HG03095 (cell line): Measurements from ENCODE around the gene SPACA4.
A peak's percentile ranks its signal among the peaks of the same experiment; 100 is the strongest.
"Not testable (repeated sequence)": the region's sequence is repeated elsewhere in the genome, so short reads cannot be mapped to it uniquely, and the experiment has no call there.

Experiments
- ATAC-seq: cut with Tn5 transposase; IDR thresholded peaks from one replicate; pipeline ENCODE4 v1.9.1; 2021; ENCODE audit warnings: moderate library complexity; ENCODE audit not compliant: unreplicated experiment

Gene SPACA4

DNA sequence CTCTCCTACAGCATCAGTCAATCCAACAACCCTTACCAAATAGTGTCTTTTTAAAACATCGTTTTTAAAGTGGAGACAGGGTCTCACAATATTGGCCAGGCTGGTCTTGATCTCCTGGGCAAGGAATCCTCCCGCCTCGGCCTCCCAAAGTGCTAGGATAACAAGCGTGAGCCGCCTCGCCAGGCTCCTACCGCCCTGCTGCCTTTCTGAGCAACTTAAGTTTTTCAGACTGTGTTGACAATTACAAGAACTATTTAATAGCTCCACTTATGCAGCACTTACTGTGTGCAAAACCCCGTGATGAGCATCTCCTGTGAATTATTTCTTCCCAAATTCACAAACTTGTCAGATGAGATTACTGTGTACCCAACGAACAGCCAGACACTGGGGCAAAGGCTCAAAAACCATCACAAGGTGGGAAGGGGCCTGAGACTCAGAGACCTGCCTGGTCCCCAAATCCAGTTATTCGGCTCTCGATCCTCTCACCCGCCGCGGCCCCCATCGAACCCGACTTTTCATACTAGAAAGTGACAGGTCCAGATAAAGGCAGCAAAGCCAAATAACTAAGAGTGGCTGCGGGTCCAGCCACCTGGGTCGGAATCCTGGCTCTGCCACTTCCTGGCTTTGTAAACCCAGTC is 11.9 kb downstream of the SPACA4 start:
- no peak for ATAC-seq

DNA sequence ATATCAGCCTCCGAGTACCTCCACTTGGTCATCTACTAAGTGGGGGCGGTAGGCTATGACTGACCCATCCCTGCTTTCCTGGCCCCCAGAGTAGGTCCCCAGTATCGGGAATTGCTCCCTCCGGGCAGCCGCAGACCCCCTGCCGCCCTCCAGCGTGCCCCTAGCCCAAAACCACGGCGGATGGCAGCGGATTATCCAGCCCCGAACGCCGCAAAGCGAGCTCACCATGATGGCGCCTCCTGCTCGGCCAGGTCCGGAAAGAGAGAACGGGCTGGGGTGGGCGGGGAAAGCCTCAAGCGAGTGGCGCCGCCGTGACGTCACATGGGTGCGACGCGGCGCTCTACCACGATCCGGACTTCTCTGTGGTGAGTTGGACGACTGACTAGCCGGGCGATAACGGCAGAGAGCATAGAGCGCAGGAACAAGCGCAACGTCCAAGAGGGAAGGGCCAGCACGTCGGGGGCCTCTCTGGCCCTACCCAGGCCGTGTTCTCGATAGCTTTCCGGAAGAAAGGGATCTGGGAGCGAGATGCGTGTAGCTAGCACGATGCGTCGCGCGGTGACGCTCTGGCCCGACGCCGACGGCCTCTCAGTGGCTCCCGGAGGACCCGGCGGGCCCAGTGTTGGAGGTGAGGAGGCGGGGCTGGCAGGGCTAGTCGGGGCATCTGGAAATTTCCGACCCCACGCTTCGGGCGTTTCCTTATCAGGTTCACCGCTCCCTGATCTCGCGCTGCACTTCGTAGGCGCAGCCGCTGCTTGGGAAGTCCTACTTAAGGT is 12.6 kb downstream of the SPACA4 start, which contains the start of the genes RPL18 and SPHK2:
TSS of gene RPL18 (minus strand) at position 263 of the 776 bp plus-strand sequence. CDS start at position 228, 35 bp downstream.
TSS of gene SPHK2 (plus strand) at position 591 of the 776 bp plus-strand sequence. CDS start 1,009 bp downstream, outside the sequence.
- peak; percentile 77 for ATAC-seq

DNA sequence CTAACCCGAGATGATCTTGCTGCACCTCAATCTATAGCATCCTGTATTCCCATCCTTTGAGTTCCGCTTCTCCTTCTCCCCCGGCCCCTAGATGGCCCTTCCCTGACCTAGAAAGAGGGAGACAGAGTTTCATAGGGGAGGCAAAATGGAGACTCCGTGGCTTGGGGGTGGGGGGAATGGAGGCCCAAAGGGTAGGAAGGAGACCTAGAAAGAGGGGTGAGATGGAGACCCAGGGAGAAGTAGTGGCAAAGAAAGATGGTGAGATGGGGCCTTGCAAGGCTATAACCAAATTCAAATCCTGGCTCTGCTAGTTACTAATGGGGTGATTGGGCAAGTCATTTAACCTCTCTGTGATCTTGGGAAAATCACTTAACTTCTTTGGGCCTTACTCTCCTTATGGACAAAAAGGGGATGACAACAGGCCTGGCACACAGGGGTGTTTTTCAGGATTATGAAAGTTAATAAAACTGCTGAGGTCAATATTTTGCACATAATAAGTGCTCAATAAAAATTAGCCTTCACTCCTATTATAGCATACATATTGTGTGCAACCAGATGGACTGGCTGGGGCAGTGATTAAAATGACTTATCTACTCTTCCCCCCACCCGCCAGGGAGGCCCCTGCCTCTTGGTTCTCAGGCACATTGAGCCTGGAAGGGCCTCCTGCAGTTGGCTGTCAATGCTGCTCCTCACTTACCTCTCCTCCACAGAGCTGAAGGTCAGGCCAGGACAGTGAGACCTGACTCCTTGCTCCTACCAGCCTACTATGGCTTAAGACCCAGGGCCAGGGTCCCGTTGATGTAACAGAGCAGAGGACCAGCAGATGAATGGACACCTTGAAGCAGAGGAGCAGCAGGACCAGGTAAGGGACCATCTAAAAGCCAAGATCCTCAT is 13.4 kb downstream of the SPACA4 start:
- no peak for ATAC-seq

DNA sequence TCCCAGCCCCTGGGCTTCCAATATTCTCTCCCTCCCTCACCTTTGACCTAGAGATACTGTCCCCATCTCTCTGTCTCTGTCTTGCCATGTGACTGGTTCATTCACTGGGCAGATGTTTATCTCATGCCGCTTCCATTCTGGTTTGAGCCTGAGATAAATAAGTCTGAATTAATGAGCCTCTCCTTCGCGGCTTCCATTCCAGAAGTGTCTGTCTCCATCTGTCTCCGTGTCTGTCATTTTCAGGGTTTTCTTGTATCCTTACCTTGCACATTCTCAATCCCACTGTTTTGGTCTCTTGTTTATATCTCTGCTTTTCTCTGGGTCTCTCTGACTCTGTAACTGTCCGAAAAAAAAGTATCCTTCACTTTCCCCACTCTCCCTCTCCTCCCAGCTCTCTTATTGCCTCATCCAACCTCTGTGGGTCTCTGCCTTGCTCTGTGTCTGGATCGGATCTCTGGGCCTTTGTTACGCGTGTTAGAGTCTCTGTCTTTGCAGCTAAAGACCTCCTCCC is 17.1 kb downstream of the SPACA4 start:
- no peak for ATAC-seq

DNA sequence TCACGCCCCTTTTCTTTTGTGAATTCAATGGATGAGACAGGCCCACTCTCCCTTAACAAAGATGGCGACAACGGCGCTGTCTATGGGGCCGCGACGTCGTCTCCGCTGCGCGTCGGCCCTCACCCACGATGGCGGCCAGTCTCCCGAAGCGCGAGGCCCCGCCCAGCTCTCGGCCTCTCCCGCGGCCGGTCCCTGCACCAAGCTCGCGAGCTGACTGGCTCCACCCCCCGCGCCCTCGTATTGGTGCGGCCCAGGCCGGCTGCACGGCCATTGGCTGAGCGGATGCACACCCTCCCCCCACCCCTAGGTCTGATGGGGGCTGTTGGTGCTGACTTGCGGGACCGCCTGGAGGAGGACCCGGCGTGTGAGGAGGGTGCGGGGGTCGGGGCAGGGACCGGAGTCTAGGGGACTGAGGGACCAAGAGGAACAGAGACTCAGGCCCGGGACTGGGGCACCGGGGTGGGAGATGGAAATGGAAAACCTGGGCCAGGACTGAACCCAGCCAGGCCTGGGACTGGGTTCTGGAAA is 17.6 kb downstream of the SPACA4 start:
- peak; percentile 46 for ATAC-seq

DNA sequence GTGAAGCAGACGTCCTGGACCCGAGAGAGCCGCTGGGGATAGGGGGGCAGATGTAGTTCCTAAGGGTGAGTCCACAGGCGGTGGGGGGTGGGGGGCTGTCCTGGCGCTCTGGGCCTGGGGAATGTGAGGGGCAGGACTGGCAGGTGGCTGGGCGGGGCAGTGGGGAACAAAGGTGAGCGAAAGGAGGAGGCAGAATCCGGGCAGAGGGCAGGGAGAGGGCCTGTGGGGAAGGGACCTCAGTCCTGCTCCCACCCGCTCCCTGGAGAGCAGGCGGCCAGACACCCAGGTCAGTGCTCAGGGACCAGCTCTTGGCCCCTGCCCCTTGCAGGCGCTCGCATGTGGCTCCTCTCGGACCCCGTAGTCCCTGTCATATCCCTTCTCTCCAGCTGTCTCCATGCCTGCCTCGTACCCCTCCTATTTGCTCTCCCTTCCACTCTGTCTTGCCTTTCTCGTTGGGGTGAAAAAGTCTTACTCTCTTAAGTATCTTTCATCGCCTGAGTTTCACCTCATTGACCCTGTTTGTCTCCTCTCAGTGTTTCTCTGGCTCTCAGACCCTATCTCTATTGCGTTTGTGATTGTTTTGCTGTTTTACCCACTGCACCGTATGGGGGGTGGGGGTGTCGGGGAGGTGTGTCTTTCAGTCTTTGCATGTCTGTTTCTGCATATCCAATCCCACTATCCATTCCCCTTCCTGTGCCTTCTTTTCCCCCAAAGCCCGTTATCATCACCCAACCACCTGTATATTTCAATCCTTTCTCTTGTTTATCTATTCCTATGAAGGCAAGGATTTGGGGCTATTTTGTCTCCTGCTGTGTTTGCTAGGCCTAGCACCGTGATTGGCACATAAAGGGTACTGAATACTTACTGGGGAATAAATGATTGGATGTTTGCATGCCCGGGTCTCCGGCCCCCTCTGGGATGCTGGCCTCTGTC is 18.5 kb downstream of the SPACA4 start:
- ATAC-seq, result no peak

DNA sequence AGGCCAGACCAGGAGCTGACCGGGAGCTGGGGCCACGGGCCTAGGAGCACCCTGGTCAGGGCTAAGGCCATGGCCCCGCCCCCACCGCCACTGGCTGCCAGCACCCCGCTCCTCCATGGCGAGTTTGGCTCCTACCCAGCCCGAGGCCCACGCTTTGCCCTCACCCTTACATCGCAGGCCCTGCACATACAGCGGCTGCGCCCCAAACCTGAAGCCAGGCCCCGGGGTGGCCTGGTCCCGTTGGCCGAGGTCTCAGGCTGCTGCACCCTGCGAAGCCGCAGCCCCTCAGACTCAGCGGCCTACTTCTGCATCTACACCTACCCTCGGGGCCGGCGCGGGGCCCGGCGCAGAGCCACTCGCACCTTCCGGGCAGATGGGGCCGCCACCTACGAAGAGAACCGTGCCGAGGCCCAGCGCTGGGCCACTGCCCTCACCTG is 19.4 kb downstream of the SPACA4 start:
- no peak for ATAC-seq

DNA sequence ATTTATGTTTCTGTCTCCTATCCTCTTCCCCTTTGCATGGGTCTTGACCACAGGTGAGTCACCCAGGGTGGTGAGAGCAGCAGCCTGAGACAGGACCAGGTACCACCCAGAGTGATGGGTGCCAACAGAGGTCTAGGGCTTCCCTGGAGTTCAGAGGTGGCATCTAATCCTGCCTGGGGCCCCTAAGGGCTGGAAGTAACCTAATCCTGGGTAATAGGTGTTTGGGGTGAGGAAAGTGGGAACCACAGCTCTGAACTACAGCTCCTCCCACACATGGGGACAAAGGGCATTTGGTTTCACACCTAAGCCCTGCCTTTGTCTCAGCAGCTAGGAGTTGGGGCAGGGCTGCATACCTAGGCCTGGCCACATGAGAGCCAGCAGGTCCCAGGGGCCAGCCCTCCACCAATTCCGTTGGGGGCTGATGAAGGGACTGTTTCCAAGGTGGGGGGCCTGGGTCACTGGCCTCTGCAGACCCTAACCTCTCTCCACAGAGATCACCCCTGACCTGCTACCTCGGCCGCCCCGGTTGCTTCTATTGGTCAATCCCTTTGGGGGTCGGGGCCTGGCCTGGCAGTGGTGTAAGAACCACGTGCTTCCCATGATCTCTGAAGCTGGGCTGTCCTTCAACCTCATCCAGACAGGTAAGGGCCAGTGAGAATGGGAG is 20.8 kb downstream of the SPACA4 start:
- no peak for ATAC-seq

DNA sequence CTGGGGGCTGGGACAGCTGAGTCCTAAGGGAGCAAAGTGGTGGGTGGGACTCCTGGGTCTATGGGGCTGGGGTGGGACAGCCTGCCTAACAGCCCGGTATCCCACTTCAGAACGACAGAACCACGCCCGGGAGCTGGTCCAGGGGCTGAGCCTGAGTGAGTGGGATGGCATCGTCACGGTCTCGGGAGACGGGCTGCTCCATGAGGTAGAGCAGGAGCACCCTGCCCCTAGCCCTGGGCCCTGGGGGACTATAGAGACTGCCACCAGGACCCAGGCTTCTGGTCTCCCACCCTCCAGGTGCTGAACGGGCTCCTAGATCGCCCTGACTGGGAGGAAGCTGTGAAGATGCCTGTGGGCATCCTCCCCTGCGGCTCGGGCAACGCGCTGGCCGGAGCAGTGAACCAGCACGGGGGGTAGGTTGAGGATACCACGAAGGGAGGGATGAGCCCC is 21.3 kb downstream of the SPACA4 start:
- no peak for ATAC-seq

DNA sequence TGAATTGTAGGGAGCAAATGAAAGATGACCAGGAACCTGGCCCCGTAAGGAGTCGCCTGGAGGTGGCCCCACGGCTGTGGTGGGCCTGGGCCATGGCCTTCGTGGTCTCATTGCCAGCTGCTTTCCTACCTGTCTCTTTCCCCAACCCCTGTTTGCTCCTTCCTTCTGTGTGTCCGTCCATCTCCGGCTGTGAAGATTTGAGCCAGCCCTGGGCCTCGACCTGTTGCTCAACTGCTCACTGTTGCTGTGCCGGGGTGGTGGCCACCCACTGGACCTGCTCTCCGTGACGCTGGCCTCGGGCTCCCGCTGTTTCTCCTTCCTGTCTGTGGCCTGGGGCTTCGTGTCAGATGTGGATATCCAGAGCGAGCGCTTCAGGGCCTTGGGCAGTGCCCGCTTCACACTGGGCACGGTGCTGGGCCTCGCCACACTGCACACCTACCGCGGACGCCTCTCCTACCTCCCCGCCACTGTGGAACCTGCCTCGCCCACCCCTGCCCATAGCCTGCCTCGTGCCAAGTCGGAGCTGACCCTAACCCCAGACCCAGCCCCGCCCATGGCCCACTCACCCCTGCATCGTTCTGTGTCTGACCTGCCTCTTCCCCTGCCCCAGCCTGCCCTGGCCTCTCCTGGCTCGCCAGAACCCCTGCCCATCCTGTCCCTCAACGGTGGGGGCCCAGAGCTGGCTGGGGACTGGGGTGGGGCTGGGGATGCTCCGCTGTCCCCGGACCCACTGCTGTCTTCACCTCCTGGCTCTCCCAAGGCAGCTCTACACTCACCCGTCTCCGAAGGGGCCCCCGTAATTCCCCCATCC is 22.1 kb downstream of the SPACA4 start:
- ATAC-seq, result no peak

DNA sequence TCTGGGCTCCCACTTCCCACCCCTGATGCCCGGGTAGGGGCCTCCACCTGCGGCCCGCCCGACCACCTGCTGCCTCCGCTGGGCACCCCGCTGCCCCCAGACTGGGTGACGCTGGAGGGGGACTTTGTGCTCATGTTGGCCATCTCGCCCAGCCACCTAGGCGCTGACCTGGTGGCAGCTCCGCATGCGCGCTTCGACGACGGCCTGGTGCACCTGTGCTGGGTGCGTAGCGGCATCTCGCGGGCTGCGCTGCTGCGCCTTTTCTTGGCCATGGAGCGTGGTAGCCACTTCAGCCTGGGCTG is 22.7 kb downstream of the SPACA4 start:
- ATAC-seq, result no peak

DNA sequence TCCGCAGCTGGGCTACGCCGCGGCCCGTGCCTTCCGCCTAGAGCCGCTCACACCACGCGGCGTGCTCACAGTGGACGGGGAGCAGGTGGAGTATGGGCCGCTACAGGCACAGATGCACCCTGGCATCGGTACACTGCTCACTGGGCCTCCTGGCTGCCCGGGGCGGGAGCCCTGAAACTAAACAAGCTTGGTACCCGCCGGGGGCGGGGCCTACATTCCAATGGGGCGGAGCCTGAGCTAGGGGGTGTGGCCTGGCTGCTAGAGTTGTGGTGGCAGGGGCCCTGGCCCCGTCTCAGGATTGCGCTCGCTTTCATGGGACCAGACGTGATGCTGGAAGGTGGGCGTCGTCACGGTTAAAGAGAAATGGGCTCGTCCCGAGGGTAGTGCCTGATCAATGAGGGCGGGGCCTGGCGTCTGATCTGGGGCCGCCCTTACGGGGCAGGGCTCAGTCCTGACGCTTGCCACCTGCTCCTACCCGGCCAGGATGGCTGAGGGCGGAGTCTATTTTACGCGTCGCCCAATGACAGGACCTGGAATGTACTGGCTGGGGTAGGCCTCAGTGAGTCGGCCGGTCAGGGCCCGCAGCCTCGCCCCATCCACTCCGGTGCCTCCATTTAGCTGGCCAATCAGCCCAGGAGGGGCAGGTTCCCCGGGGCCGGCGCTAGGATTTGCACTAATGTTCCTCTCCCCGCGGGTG is 23.2 kb downstream of the SPACA4 start:
- no peak for ATAC-seq

DNA sequence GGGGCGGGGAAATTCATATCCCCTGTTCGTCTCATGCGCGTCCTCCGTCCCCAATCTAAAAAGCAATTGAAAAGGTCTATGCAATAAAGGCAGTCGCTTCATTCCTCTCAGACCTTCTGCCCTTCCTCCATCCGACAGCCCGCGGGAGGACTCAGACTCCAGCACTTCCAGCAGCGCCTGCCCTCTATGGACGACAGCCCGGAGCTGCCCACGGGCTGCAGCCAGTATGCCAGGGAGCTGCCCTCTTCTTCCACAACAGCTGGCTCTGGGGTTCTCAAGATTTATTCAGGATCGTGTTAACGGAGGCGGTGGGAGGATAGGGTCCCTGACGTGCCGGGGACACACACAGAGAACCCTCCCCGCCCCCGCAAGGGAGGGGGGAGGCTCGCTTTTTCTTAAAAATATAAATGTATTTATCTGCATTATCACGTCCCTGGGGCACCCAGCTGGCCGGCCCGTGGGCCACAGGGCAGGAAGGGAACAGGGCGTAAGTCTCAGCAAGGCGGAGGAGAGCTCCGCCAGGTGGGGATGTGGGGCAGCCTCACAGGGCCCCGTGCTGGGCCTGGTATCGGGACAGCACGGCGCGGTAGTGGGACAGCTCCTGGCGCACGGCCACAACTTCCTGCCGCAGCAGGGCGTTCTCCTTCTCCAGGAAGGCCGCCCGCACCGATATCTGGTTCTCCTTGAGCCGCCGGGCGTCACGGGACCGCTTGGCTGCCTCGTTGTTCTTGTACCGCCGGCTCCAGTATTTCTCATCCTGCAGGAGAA is 23.9 kb downstream of the SPACA4 start:
- ATAC-seq, result no peak

DNA sequence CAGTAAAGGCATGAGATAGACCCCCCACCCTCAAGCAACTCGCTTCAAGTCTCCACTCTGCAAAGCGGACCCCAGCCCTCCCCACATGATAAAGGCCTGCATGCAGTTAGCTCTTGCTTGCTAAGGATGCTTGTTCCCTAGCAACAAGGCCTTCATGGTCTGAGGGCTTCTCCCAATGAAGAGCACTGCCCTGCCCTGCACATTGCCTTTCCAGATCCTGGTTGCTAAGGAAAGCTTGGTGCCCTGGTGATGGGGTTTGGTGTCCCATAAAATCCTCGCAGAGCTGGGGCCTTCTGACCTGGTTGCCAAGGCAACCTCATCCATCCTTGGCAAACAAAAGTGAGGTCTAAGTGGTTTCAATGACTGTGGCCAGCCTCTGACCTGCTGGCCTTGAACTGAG is 24.7 kb downstream of the SPACA4 start:
- no peak for ATAC-seq

DNA sequence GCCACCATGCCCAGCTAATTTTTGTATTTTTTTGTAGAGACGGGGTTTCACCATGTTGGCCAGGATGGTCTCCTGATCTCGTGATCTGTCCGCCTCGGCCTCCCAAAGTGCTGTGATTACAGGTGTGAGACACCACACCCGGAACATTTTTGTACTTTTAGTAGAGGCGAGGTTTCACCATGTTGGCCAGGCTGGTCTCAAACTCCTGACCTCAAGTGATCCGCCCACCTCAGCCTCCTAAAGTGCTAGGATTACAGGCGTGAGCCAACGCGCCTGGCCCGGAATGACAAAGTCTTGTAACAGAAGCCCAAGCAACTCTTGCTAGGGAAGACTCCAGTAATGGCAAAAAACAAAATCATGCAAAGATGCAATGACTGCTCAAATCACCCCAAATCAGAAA is 25.7 kb downstream of the SPACA4 start:
- ATAC-seq, result not testable (repeated sequence)

DNA sequence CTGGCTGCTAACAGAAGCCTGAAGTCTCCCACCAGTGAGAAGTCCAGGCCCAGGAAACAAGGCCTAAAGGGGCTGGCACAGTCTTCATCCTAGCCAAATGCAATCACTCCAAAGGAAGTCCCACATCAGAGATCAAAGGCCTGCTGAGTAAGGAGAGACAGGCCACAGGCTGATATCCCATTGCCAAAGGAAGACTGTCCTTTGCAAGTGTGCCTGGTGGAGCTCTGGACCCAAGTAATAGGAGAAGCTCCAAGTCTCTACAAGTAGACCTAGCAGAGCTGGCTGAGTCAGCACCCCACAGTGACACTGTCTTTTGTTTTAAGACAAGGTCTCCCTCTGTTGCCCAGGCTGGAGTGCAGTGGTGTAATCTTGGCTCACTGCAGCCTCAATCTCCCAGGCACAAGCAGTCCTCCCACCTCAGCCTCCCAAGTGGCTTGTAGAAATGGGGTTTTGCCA is 26.2 kb downstream of the SPACA4 start:
- ATAC-seq, result no peak
